Activated CD4-positive, alpha-beta T cell treated with anti-CD3 and anti-CD28 coated beads for 36 hours (primary cell): ENCODE results near the gene DHX38. TPM values are rescaled to one million over a fixed set of nuclear protein-coding genes. Genes with fewer than 3 reads are reported as not detected.
"Not testable (repeated sequence)": the region's sequence is repeated elsewhere in the genome, so short reads cannot be mapped to it uniquely, and the experiment has no call there.

ENCODE experiments used
- ATAC-seq: fragments of 200-7000 bp; cut with Tn5 transposase; one replicate; pipeline ENCODE4 v1.10.0; 2021; ENCODE audit warnings: mild to moderate bottlenecking, moderate library complexity
- CTCF ChIA-PET: fragments of 350-600 bp; sonication (Branson Sonifier 250); formaldehyde crosslinking; loops from one replicate; lab custom pipeline; 2021; ENCODE audit warnings: antibody characterized with exemption; lab: Charles Lee
- POLR2A ChIA-PET: fragments of 350-600 bp; sonication (Branson Sonifier 250); formaldehyde crosslinking; loops from one replicate; lab custom pipeline; 2021; ENCODE audit warnings: antibody characterized with exemption, inconsistent platforms; lab: Charles Lee
- DNase-seq: peaks from one replicate; pipeline ENCODE4 v3.0.0-alpha.2; 2020
- H3K27ac Mint-ChIP-seq: one replicate; pipeline ENCODE4 v1.8.0; 2021; ENCODE audit warnings: mixed read lengths
- H3K27me3 Mint-ChIP-seq: one replicate; pipeline ENCODE4 v1.8.0; 2021; ENCODE audit warnings: mixed read lengths
- H3K36me3 Mint-ChIP-seq: one replicate; pipeline ENCODE4 v1.8.0; 2021; ENCODE audit warnings: low read depth, mixed read lengths
- H3K4me1 Mint-ChIP-seq: one replicate; pipeline ENCODE4 v1.8.0; 2021; ENCODE audit warnings: mixed read lengths
- H3K4me3 Mint-ChIP-seq: one replicate; pipeline ENCODE4 v1.8.0; 2021; ENCODE audit warnings: mild to moderate bottlenecking, moderate library complexity, mixed read lengths
- H3K9me3 Mint-ChIP-seq: one replicate; pipeline ENCODE4 v1.8.0; 2021; ENCODE audit warnings: low read depth, mixed read lengths
- intact Hi-C, 2 experiments: fragments of 100-400 bp; cut with DNase I in 1 of 2; cut with micrococcal nuclease in 1 of 2; formaldehyde crosslinking; loops; one replicate each; pipeline versions ENCODE4 v1.14.2 to v1.15.1; 2022 to 2024; cut with DNase I, micrococcal nuclease
- total RNA-seq, 2 experiments: library from RNA; stranded (reverse); gene quantifications; one replicate each; pipeline ENCODE4 v1.2.3, GENCODE V29; 2021

Gene DHX38
- total RNA-seq, result 10 to 100 TPM; 55.9 to 79.0 TPM

DNA sequence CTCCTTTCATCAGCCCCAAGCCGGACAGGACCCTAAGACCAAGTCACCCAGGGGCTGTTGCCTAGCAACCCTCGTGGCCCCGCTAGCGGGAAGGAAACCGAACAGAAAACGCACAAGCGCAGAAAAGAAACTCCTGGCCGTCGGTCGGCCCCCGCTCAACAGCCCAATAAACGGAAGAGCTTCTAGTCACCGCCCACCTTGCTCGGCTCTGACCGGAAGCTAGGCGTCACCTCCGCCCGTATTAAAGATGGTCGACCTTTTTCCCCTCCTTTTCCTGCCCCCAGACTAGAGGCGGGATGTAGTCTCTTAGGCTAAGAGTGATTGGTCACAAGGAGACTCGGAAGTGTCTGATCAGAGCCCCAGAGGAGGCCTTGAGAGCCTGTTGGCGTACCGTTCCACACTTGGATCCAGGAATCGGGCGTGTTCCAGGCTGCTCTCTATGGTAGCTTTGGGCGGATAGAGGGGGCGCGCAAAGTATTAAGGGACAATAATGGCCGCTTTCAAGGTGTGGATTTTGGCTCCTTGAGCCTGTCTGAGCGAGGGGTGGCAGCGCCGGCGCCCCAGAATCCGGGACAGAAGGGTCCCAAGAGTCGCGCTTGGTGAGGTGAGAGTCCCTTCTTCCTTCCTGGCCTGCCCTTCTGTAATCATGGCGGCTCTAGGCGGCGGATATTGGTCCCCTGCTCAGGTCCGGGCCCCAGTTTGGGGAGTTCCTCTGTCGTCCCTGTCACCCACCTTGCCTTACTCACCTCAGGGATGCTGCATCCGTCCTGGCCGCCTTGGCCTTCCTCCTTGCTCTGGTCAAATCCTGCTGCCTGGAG lies at the start of gene DHX38, which contains the start of gene TXNL4B:
DHX38 (plus strand) TSS at position 400 of the 818 bp plus-strand sequence. CDS start 2,311 bp downstream, outside the sequence.
TXNL4B (minus strand) TSS at position 173 of the 818 bp plus-strand sequence. CDS start 2,871 bp downstream, outside the sequence.
- Mint-ChIP-seq H3K27me3 (no peaks in the 10 kb centered on the region), H3K36me3 (peaks cover 41% of the 10 kb centered on the region), H3K9me3 (no peaks in the 10 kb centered on the region), H3K4me3 (peak within 1 kb of the TSS; percentile 96), H3K4me1 (peaks cover 41% of the 10 kb centered on the region), H3K27ac (peak within 1 kb of the TSS; percentile 92)
- intact Hi-C loops, result loop anchor here (1.0 to 10.0 kb wide), 15 partner anchors 85 to 1356 kb away; partner anchors contain the start of genes DHODH (in 2 of the 2), IST1 (in 2 of the 2), VAC14 (in 2 of the 2) and ATXN1L (in 1 of the 2)
- DNase-seq (peak; percentile 95), ATAC-seq (peak; percentile 98)
- ChIA-PET CTCF (interaction anchor here (0.7 to 1.9 kb wide), 7 partner anchors 21 to 1592 kb away, joined by 3 to 5 read pairs (median 5); no protein-coding TSS in a partner anchor), POLR2A (interaction anchor here (0.5 to 1.2 kb wide), 3 partner anchors 19 to 659 kb away, joined by 3 to 5 read pairs (median 3); no protein-coding TSS in a partner anchor)

DNA sequence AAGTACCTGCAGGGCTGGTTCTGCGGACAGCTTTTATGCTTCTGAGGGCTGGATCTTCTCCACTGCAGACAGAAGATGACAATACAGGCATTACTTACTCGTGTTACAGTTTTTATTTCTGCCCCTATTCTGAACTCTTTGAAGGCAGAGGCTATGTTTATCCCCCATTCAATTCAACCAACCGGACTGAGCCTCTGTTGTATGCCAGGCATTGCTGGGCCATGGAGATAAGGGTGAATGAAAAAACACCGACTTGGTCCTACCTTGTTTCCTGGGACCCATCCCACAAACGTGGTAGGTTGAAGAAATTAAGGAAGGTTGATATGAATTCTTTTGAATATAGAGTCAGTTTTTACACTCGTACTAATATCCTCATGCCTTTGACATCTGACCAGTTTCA lies 49.4 kb upstream of the DHX38 start:
- H3K4me1 Mint-ChIP-seq, result no peaks in the 10 kb centered on the region
- ATAC-seq (no peak), DNase-seq (no peak)
- H3K27ac Mint-ChIP-seq, result no peak overlapping the region
- peaks cover 24% of the 10 kb centered on the region for H3K36me3 Mint-ChIP-seq
- ChIA-PET POLR2A (no interaction called here), CTCF (no interaction called here)
- H3K9me3 Mint-ChIP-seq, result peaks cover 4% of the 10 kb centered on the region
- intact Hi-C loops, result no loop called here
- H3K4me3 Mint-ChIP-seq, result no peak overlapping the region
- H3K27me3 Mint-ChIP-seq, result no peaks in the 10 kb centered on the region

DNA sequence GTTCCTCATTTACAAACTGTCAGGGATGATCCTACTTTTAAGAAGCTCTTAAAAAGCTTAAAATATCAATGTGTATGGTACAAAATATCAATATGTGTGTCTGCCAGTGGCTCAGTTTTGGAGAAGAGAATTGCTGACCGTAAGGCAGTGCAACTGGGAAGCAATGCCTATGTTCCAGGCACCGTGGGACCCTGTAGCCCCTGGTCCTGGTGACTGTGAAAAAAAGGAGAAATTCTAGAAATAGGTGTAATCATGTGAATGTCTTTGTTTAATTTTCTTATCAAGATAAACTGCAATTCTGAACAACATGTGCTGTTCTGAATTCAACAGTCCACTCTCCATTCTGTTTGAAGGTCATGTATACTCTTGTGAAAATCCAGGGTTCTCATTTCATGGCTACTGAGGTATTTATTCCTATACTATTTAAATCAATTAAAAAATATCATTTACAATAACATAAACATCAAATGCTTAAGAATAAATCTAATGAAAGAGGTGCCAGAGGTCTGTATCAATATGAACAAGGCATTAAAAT lies 48.8 kb upstream of the DHX38 start:
- POLR2A ChIA-PET, result no interaction called here
- Mint-ChIP-seq H3K4me1 (no peaks in the 10 kb centered on the region), H3K27ac (no peak overlapping the region), H3K4me3 (no peak overlapping the region), H3K36me3 (peaks cover 25% of the 10 kb centered on the region), H3K27me3 (no peaks in the 10 kb centered on the region), H3K9me3 (peaks cover 8% of the 10 kb centered on the region)
- DNase-seq (no peak), ATAC-seq (no peak)
- intact Hi-C loops, result no loop called here
- CTCF ChIA-PET, result no interaction called here

DNA sequence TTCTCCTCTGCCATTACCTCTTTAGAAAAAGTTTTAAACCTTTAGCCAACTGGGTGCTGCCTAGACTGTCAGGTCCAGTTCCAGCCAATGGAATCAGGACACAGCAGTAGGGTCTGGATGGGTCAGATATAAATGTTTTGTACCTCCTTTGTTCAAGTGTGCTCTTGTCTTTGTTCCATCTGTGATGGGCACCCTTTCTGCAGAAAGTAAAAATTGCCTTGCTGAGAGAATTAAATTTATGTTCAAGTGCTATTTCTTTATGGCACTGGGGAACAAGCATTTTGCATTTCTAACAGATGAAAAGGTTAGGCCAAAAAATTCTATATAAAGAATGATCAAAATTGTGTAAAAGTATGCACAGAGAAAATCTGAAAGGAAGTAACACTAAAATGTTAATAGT lies 44.5 kb upstream of the DHX38 start:
- POLR2A ChIA-PET, result no interaction called here
- H3K9me3 Mint-ChIP-seq, result peaks cover 13% of the 10 kb centered on the region
- peaks cover 5% of the 10 kb centered on the region for H3K36me3 Mint-ChIP-seq
- no peak overlapping the region for H3K27ac Mint-ChIP-seq
- no peaks in the 10 kb centered on the region for H3K4me1 Mint-ChIP-seq
- intact Hi-C loops, result no loop called here
- no peaks in the 10 kb centered on the region for H3K27me3 Mint-ChIP-seq
- DNase-seq, result no peak
- CTCF ChIA-PET, result no interaction called here
- H3K4me3 Mint-ChIP-seq, result no peak overlapping the region
- ATAC-seq, result no peak

DNA sequence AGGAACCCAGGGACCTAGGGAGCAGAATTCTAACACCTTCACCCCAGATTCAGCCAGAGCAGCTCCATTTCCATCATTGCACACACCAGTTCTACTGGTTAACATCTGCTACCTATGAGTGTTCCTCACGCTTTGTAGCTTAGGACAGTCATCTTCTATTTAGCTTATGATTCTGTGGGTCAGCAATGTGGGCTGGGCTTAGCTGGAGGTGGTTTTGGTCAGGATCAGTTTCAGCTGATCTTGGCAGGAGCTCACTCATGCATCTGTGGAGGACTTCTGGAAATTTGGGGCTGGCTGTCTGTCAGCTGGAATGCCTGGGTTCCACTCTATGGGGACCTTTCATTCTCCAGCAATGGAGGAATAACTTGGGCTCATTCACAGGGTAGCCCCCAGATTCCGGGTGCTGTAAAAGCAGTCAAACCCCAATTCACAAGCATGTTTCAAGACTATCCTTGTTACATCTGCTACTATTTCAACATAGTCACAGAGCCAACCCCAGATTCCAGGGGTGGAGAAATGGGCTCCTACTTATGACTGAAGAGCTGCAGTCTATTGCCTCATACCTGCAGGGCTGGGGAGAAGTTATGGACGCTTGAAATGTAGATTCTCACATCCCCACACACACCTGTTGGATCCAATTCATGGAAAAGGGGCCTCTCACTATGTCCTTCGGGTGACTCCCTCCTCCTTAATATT lies 42.7 kb upstream of the DHX38 start:
- no peaks in the 10 kb centered on the region for H3K27me3 Mint-ChIP-seq
- H3K9me3 Mint-ChIP-seq, result peaks cover 13% of the 10 kb centered on the region
- no peak overlapping the region for H3K27ac Mint-ChIP-seq
- no peak for ATAC-seq
- intact Hi-C loops, result no loop called here
- peaks cover 5% of the 10 kb centered on the region for H3K36me3 Mint-ChIP-seq
- no peaks in the 10 kb centered on the region for H3K4me1 Mint-ChIP-seq
- POLR2A ChIA-PET, result no interaction called here
- DNase-seq, result no peak
- CTCF ChIA-PET, result interaction anchor here (1.0 kb wide), 1 partner anchor 439 kb away, joined by 3 read pairs; no protein-coding TSS in a partner anchor
- no peak overlapping the region for H3K4me3 Mint-ChIP-seq

DNA sequence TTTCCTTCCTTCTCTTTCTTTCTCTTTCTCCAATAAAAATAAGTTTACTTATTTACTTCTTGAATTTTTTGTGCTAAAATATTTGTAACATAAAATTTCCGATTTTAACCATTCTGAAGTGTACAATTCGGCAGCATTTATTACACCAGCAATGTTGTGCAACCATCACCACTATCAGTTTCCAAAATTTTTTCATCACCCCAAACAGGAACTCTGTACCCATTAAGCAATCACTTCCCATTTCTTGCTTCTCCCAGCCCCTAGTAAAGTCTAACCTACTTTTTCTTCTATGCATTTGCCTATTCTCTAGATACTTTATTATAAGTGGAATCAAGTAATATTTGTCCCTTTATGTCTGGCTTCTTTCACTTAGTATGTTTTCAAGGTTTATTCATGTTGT lies 41.8 kb upstream of the DHX38 start:
- CTCF ChIA-PET, result no interaction called here
- H3K9me3 Mint-ChIP-seq, result peaks cover 13% of the 10 kb centered on the region
- H3K27ac Mint-ChIP-seq, result no peak overlapping the region
- no peaks in the 10 kb centered on the region for H3K27me3 Mint-ChIP-seq
- ATAC-seq, result no peak
- DNase-seq, result no peak
- no peaks in the 10 kb centered on the region for H3K4me1 Mint-ChIP-seq
- POLR2A ChIA-PET, result no interaction called here
- no peak overlapping the region for H3K4me3 Mint-ChIP-seq
- H3K36me3 Mint-ChIP-seq, result peaks cover 5% of the 10 kb centered on the region
- intact Hi-C loops, result no loop called here

DNA sequence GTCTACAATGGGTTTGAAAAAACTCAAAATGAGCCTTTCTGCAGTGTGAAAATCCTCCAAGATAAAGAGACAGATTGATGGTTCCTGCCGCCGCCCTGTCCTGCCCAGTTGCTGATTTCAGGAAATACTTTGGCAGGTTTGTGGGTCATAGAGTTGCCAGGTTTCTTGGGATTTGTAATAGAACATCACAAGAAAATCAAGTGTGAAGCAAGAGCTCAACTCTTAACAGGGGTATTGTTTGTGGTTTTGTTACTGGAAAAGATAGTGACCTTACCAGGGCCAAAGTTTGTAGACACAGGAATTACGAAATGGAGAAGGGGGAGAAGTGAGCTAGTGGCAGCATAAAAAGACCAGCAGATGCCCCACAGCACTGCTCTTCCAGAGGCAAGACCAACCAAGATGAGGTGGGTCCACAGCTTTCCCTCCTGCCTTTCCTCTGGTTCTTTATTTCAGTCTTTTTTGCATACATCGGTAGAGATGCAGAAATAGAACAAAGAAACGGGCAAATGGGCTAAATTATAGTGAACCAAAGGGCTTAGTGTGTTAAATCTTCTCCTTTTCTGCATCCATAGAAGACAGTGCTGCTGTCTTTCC lies 39.3 kb upstream of the DHX38 start, which contains the start of gene HP:
HP (plus strand) TSS at position 252 of the 594 bp plus-strand sequence; CDS start at position 400, 148 bp downstream.
- H3K36me3 Mint-ChIP-seq, POLR2A ChIA-PET, H3K4me1 Mint-ChIP-seq, H3K27ac Mint-ChIP-seq, ATAC-seq, DNase-seq, H3K9me3 Mint-ChIP-seq, H3K4me3 Mint-ChIP-seq, intact Hi-C loops, H3K27me3 Mint-ChIP-seq: not testable (repeated sequence)
- CTCF ChIA-PET, result interaction anchor here (1.2 kb wide), 1 partner anchor 18 kb away, joined by 4 read pairs; no protein-coding TSS in a partner anchor

DNA sequence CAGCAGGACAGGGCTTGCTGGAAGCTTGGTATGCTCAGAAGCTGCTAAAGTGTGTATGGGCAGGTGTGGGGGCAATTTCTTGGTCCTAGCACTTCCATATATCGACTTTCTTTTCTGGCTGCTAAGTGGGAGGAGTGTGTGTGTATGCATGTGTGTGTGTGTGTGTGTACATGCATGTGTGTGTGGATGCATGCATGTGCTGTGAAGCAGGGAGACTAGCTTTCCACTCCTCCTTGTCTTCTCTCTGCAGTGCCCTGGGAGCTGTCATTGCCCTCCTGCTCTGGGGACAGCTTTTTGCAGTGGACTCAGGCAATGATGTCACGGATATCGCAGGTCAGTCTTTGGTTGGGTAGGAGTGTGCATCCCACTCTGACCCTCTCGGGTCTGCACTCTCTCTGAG lies 37.7 kb upstream of the DHX38 start:
- CTCF ChIA-PET, result interaction anchor here (0.6 kb wide), 2 partner anchors 18 to 125 kb away, joined by 3 read pairs; no protein-coding TSS in a partner anchor
- ATAC-seq, result no peak
- Mint-ChIP-seq H3K4me3 (no peak overlapping the region), H3K9me3 (peaks cover 2% of the 10 kb centered on the region), H3K4me1 (no peaks in the 10 kb centered on the region), H3K27me3 (no peaks in the 10 kb centered on the region), H3K36me3 (no peaks in the 10 kb centered on the region), H3K27ac (no peak overlapping the region)
- intact Hi-C loops, result no loop called here
- DNase-seq, result no peak
- POLR2A ChIA-PET, result interaction anchor here (0.6 kb wide), 1 partner anchor 62 kb away, joined by 3 read pairs; no protein-coding TSS in a partner anchor

DNA sequence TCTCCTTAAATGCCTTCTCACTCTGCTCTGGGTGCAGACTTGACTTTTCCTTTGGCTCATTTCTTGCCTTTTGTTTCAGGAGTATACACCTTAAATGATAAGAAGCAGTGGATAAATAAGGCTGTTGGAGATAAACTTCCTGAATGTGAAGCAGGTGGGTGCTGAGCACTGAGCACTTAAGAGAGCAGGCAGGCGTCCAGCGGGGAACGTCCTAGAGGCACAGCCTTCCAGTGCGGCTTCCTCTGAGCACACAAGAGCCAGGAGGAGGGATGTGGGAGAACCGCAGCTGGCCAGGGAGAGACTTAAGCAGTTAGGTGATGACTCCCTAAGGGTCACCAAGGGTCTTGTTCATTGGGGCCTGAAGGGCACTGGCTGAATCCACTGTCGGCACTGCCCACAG lies 36.3 kb upstream of the DHX38 start:
- CTCF ChIA-PET, H3K9me3 Mint-ChIP-seq, H3K27me3 Mint-ChIP-seq, H3K4me1 Mint-ChIP-seq, POLR2A ChIA-PET, H3K36me3 Mint-ChIP-seq, ATAC-seq, DNase-seq, H3K27ac Mint-ChIP-seq, intact Hi-C loops, H3K4me3 Mint-ChIP-seq: not testable (repeated sequence)

DNA sequence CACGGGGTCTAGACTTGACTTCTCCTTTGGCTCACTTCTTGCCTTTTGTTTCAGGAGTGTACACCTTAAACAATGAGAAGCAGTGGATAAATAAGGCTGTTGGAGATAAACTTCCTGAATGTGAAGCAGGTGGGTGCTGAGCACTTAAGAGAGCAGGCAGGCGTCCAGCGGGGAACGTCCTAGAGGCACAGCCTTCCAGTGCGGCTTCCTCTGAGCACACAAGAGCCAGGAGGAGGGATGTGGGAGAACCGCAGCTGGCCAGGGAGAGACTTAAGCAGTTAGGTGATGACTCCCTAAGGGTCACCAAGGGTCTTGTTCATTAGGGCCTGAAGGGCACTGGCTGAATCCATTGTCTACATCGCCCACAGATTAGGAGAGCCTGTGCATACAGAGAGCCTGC lies 34.6 kb upstream of the DHX38 start:
- H3K27me3 Mint-ChIP-seq, H3K4me1 Mint-ChIP-seq, DNase-seq, ATAC-seq, H3K9me3 Mint-ChIP-seq, intact Hi-C loops, H3K27ac Mint-ChIP-seq, CTCF ChIA-PET, POLR2A ChIA-PET, H3K36me3 Mint-ChIP-seq, H3K4me3 Mint-ChIP-seq: not testable (repeated sequence)

DNA sequence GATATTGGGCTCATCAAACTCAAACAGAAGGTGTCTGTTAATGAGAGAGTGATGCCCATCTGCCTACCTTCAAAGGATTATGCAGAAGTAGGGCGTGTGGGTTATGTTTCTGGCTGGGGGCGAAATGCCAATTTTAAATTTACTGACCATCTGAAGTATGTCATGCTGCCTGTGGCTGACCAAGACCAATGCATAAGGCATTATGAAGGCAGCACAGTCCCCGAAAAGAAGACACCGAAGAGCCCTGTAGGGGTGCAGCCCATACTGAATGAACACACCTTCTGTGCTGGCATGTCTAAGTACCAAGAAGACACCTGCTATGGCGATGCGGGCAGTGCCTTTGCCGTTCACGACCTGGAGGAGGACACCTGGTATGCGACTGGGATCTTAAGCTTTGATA lies 33.2 kb upstream of the DHX38 start:
- intact Hi-C loops, result loop anchor here in 1 of 2 experiments (10.0 kb wide), 1 partner anchor 1894 kb away; no protein-coding TSS in a partner anchor
- CTCF ChIA-PET, result no interaction called here
- no peaks in the 10 kb centered on the region for H3K36me3 Mint-ChIP-seq
- DNase-seq (no peak), ATAC-seq (no peak)
- H3K9me3 Mint-ChIP-seq, result no peaks in the 10 kb centered on the region
- no peaks in the 10 kb centered on the region for H3K4me1 Mint-ChIP-seq
- H3K4me3 Mint-ChIP-seq, result no peak overlapping the region
- POLR2A ChIA-PET, result no interaction called here
- no peaks in the 10 kb centered on the region for H3K27me3 Mint-ChIP-seq
- H3K27ac Mint-ChIP-seq, result no peak overlapping the region
